ENCODE data around the gene SCRN2.
A peak's percentile ranks its signal among the peaks of the same experiment; 100 is the strongest.

The SCRN2 gene

DNA sequence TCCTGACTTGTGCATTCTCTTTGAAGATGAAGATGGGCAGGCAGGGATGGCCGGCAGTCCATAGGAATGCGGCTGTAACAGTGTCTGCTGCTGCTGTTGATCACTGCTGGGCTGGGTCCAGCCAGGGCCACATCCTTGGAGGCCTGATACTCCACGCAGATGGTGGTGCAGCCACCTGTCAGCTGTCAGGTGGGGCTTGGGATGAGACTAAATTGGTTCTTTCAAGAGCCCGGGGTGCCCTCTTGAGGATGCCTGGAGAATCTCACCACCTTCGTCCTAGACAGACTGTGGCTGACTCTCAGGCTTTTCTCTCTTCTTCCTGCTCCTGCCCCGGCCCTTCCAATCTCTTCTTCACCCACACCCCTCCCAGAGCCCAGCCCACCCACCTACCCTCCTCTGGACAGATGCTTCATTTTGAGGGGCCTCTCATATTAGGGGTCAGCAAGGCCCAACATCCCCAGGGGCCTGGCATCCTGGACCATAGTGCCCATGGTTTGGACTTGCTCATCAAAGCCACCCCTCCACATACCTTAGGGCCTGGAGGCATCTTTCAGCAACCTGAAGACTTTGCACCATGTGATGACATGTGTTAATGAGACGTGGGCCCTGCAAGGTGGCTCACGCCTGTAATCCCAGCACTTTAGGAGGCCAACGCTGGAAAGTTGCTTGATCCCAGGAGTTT lies 38.6 kb downstream of the SCRN2 start:
- peak; percentile 63 for DNase-seq

DNA sequence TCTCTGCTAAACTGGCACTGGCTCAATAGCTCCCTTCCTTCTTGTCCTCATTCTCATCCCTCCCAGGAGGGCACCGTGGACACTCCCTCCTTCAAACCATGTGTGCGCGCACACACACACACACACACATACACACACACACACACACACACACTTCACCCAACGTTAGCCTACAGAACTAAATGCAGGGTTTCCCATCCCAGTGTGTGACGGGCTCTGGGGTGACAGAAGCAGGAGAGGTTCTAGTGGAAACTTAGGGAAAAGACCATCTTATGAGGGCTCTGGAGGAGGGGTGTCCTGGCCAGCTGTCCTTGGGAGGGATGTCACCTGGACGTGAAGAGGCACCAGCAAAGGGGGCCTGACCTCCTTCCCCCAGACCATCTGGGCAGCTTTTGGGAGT lies 39.2 kb downstream of the SCRN2 start:
- no peak for DNase-seq

DNA sequence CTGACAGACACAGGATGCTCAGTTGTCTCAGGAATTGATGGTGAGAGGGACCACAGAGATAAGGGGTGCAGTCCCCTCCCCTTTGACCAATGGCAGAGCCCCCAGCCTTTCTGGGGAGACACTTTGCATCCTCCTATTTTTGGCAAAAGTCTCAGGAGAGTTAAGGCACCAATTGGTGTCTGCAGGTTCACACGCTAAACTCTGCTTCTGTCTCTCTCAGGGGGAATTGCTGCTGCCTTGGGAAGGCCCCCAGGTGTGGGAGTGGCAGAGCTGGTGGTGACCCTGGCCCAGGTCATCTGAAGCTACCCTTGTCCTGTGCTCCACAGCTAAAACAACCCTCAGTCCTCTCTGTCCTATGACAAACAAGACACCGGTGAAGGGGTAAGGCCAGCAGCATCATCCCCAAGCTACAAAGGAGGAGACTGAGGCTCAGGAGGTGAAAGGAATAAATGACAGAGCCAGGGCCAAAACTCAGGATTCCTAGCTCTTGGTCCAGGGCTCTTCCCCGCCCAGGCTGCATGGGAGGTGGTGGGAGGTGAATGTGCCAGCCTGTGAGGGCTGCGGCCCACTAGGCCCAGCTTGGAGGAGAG lies 39.8 kb downstream of the SCRN2 start:
- no peak for DNase-seq

DNA sequence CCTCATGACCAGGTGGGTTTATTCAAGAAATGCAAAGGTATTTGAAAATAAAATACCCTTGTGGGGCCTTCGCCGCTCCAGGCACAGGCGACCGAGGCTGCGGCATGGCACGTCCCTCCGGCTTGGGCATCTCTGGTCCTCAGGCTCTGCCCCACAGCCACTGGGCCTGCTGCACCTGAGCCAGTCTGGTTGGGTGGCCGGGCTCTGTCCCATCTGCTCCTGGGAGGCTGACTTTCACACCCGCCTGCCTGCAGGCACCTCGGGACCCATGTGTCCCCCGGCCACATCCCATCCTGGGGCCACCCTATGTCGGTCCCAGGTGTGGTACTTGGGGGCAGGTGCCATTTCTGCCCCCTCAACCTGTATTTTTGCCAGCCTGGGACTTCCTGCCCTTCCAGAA lies 40.4 kb downstream of the SCRN2 start:
- no peak for DNase-seq

DNA sequence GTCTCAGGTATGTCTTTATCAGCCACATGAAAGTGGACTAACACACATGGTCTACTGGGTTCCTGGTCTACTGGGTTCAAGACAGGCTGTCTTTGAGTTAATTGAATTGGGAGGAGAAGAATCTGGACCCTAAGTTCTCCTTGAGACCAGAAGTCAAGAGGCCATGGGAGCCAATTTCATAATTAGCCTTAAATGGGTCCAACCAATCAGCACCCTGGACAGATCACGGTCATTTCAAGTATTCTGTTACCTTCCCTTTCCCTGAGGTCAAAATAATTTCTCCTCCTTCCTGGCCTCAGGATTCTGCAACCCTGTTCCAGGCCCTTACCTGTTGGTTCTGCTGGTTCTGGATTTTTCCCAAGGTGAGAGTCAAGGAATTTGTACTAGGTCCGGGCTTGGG lies 43.3 kb downstream of the SCRN2 start:
- DNase-seq = no peak

DNA sequence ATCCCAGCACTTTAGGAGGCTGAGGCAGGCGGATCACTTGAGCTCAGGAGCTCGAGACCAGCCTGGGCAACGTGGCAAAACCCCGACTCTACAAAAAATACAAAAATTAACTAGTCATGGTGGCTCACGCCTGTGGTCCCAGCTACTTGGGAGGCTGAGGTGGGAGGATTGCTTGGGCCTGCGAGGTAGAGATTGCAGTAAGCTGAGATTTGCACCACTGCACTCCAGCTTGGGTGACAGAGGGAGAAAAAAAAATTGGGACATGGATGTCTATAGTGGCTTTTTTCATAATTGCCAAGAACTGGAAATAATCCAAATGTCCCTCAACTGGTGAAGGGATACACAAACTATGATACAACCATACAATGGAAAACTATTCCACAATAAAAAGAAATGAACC lies 48.1 kb downstream of the SCRN2 start:
- no peak for DNase-seq

DNA sequence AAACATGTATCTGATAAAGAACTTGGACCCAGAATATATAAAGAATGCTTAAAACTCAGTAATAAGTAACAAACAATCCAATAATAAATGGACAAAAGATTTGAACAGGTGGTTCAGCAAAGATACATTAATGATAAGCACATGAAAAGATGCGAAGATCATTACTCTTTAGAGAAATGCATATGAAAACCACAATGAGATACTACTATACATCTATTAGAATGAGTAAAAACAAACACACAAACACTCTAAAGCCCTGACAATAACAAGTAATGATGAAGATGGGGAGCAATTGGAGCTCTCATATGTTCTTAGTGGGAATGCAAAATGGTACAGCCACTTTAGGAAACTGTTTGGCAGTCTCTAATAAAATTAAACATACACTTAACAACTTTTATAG lies 48.6 kb downstream of the SCRN2 start:
- DNase-seq = no peak

DNA sequence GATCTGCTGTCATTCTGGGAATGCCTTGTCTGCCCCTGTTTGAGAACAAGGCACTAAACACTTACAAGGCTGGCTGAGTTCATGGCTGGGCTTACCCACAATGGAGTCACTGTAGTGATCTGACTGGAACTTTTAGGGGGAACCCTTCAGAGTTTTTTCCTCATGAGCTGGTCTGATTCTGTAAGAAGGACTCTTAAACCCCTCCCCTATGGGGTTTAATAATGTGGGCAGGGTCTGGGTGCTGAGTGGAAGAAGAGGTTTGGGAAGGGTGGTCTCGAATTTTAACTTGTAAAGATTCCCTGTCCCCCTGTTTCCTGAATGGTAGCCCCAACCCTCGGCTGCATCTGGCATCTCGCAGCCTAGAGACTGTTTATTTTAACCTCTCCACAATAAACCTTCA lies 50.0 kb downstream of the SCRN2 start:
- no peak for DNase-seq

DNA sequence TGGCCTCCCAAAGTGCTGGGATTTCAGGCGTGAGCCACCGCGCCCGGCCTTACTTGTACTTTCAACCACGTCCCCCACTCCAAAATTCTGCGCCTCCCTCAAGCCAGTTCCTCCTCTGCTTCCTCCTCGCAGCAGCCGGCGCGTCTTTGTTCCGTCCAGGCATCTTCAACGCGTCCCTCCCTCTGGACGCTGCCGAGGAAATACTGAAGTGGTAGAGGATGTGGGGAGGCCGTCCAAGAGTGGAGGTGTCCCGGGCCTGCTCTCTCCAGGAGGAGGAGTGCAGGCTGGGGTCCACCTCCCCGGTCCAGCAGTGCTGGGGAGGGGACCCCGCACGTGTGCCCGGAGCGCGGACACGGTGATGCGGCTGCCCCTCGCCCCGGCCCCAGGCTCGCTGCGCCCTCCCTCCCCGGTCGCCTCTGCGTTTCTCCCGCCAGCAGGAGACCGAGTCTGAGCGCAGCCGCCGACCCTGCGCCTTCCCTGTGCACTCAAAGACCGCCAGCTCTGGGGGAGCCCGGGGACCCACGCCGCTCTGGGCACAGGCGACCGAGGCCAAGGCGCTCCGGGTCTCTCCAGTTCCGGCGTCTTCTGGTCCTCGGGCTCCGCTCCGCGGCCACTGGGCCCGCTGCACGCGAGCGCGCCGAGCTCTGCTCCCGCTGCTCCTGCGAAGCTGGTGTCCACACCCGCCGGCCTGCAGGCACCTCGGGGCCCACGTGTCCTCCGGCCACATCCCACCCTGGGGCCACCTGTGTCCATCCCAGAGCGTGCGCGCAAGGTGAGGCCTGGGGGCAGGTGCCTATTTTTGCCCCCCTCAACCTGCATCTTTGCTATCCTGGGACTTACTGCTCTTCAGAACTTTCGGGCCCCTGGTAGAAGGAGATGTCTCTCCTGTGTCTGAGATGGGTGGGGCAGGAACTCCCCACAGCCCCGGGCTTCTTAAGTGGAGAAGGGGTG lies 51.2 kb downstream of the SCRN2 start:
- DNase-seq = peak; percentile 11

Data from NCI-H187 treated with DMSO at 0.1 percent for 48 hours (cell line).